ENCODE data around the gene MGAT5.

The MGAT5 gene

GRCh38 chr2:134425724-134426496 lies 172.0 kb downstream of the MGAT5 start:
- no peak for DNase-seq (ENCODE audit: low read depth)

GRCh38 chr2:134426721-134427120 lies 172.8 kb downstream of the MGAT5 start:
- no peak for DNase-seq (ENCODE audit: low read depth)

- no peak for DNase-seq (ENCODE audit: low read depth)
These were observed 176.0 kb downstream of the MGAT5 start for GRCh38 chr2:134429886-134430285.

- no peak for DNase-seq (ENCODE audit: low read depth)
These were observed 178.1 kb downstream of the MGAT5 start for GRCh38 chr2:134431838-134432434.

- no peak for DNase-seq (ENCODE audit: low read depth)
These were observed 178.6 kb downstream of the MGAT5 start for GRCh38 chr2:134432435-134432883.

GRCh38 chr2:134433469-134433868 lies 179.6 kb downstream of the MGAT5 start:
- DNase-seq (ENCODE audit: low read depth) = no peak

GRCh38 chr2:134433979-134434378 lies 180.1 kb downstream of the MGAT5 start:
- no peak for DNase-seq (ENCODE audit: low read depth)

GRCh38 chr2:134435505-134435904 lies 181.6 kb downstream of the MGAT5 start:
- DNase-seq (ENCODE audit: low read depth) = no peak

- no peak for DNase-seq (ENCODE audit: low read depth)
These were observed 182.1 kb downstream of the MGAT5 start for GRCh38 chr2:134435936-134436335.

GRCh38 chr2:134436706-134437105 lies 182.8 kb downstream of the MGAT5 start:
- DNase-seq (ENCODE audit: low read depth) = no peak

GRCh38 chr2:134438371-134438770 lies 184.5 kb downstream of the MGAT5 start:
- DNase-seq (ENCODE audit: low read depth) = no peak

GRCh38 chr2:134440336-134440909 lies 186.6 kb downstream of the MGAT5 start:
- no peak for DNase-seq (ENCODE audit: low read depth)

- DNase-seq (ENCODE audit: low read depth) = no peak
These were observed 187.4 kb downstream of the MGAT5 start for GRCh38 chr2:134441153-134441863.

GRCh38 chr2:134443814-134444480 lies 190.1 kb downstream of the MGAT5 start:
- no peak for DNase-seq (ENCODE audit: low read depth)

GRCh38 chr2:134445116-134445515 lies 191.2 kb downstream of the MGAT5 start:
- no peak for DNase-seq (ENCODE audit: low read depth)

GRCh38 chr2:134445985-134446382 lies 192.1 kb downstream of the MGAT5 start:
- DNase-seq (ENCODE audit: low read depth) = no peak

GRCh38 chr2:134446383-134447017 lies 192.6 kb downstream of the MGAT5 start:
- no peak for DNase-seq (ENCODE audit: low read depth)

GRCh38 chr2:134447669-134448068 lies 193.8 kb downstream of the MGAT5 start:
- DNase-seq (ENCODE audit: low read depth) = no peak

- no peak for DNase-seq (ENCODE audit: low read depth)
These were observed 194.8 kb downstream of the MGAT5 start for GRCh38 chr2:134448650-134449049.

GRCh38 chr2:134449157-134449556 lies 195.3 kb downstream of the MGAT5 start:
- DNase-seq (ENCODE audit: low read depth) = no peak

GRCh38 chr2:134449751-134450513 lies 196.1 kb downstream of the MGAT5 start:
- DNase-seq (ENCODE audit: low read depth) = no peak

Data from T-helper 22 cell (primary cell).